GM19397 (cell line): ENCODE results near the gene CASK.
"Not testable (repeated sequence)": the region's sequence is repeated elsewhere in the genome, so short reads cannot be mapped to it uniquely, and the experiment has no call there.

Experiments used
- ATAC-seq: cut with Tn5 transposase; IDR thresholded peaks from one replicate; pipeline ENCODE4 v1.9.1; 2021; ENCODE audit warnings: mild to moderate bottlenecking, moderate library complexity; ENCODE audit not compliant: unreplicated experiment

The CASK gene

DNA sequence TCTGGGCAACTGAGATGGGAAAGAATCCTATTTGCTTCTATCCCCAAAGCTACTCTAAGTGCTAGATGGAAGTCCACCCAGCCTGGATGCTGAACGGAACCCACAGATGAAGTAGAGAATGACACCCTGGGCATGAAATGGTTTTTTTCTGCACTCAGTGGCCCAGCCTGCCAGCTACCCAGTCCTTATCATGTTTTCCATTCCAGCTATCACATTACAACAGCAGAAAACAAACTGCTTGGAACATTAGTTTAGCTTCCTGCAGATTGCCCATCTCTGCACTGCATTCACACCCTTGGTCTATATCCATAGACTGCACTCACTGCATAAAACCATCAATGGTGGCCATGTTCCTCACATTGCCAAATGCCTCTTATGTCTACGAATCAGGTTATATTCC is 397.1 kb downstream of the CASK start:
- no peak for ATAC-seq

DNA sequence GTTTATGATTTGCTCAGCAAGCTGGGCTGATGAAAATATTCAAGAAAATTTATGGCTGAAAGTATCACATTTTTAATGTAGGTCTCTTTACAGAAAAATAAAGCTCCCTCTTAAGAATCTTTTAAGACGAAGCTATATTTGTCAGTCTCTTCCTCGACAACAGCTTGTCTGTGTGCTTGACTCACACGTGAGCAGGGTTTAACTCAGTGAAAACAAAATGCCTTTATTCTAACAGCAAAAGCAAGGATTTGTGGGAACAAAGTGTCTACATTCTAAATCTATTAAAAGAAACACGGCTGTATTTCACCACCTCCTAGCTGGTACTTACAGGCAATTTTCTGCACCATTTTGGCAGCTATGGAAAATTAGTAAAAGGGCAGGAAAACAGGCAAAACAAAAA is 400.7 kb downstream of the CASK start:
- no peak for ATAC-seq

DNA sequence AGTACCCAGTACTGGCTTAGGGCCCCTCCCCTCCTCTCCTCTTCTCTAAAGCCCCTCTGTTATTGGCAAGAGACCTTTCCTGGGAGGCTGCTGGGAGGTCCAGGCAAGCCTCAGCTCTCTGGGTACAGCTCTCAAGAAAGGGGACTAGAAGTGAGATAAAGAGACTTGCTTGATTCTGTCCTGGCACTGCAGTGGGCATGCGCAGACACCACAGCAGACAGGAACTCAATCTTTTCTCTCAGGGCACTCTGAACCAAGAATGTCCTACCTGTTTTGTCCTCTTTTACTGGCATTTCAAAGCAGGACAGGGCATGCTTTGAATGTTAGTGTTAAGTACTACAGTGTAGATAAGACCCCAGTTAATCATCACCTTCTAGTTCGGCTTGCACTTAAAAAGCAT is 401.3 kb downstream of the CASK start:
- ATAC-seq, result no peak

DNA sequence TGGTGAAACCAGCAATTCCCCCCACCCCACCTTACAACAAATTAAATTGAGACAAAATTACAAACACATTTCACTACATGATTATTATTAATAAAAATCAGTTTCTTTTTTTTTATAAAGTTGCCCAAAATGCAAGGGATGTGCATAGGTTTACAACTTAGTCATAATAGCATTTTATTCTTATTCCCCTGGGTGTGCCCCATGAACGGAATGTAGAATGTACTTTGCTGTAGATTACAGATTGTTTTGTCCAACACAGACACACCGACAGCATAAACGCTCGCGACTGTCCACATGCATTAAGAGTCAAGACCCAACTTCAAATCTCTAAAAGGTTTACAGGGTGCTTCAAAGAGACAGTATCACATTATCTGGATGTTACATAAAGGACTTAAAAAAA is 403.9 kb downstream of the CASK start:
- ATAC-seq, result no peak

DNA sequence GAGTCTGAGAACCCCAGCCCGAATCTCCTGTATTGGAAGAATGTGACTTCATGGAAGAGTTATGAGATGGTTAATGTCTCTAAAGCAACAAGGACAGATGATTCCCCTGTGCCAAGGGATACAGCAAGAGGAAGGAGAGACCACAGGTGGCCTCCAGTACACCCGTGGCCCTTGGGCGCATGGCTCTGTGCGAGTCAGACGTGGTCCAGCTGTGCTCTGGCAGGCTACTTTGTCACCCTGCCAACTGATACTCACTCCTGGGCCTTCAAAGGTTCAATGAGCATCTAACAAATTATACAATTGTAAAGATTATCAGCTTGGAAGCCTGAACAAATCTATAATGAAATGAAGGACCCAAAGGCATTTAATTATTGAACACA is 404.5 kb downstream of the CASK start:
- ATAC-seq, result no peak

DNA sequence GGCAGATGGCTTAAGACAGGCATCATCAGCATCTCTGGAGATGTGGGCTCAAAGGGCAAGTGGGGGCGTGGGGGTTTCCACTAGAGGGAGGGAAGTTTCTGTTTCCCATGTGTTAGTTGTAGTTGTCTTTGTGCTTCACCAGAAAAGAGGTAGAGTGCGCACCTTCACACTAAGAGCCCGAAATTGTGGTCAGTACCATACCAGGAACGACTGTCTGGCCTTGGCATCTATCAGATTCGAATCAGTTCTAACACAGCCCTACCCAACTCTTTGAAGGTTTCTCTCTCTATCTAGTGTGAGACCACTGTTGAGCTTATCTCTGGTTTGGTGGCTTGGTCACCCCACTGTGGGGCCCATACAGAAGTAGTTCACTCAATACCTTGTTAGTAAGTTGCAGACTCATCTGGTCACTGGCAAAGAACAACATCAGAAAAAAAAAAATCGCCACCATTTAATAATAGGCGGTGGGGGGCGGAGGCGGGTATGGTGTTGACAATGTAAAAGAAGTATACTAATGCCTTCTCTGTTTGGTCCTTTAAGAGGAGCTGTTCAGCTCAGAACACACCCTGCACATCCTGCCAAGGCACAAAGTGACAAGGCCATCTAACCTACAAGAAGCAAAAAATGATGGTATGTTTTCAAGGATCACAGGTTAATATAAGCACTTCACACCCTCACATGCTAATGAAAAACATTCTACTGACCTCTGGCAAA is 405.1 kb downstream of the CASK start:
- no peak for ATAC-seq

DNA sequence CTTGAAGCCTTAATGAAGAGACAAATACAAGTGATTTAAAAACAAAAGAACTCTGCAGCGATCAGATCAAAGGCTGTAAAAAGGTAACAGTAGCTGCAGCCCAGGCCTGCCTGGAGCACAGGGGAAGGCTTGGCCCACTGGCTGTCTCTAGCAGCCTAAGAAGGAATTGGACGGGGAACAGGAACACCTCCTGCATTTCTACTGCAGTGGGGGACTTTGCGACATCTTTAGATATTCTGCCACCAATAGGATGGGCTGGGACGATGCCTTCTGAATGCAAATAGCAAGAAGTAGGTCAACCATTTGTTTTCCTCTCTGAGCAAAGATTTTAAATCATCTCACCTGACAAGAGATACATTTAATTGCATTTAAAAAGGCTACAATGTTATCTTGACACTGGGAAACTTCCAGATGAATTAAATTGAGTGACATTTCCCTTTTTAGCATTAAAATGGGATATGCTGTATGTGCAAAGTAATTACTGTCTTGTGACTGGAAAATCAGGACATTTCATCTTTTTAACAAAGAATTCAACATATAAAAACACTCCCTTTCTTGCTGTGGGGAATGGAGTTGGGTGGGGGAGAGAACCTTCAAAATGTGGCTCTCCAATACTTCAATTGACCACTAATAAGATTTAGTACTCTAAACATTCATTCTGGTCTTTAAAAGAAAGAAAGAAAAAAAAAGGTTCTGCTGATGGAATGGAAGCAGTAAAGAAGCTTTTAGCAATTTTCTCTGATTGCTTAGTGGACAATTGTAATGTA is 406.2 kb downstream of the CASK start:
- no peak for ATAC-seq

DNA sequence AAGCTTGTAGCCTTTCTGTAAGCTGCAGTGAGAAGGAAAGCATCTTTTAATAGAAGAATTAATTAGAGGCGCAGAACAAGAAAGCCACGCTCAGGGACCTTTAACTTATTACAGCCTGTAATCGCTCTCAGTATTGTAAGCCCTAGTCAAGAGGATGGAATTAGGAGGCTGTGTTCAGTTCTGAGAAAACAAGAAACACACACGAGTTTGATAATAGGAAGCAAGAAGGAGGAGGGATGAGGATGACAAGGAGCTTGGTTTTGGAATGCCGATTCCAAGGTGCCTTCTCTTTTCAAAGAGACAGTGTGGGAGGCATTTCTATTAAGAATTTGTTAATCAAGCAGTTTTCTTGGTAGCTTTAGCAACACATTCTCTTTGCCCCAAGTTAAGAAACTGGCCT is 406.9 kb downstream of the CASK start:
- no peak for ATAC-seq

DNA sequence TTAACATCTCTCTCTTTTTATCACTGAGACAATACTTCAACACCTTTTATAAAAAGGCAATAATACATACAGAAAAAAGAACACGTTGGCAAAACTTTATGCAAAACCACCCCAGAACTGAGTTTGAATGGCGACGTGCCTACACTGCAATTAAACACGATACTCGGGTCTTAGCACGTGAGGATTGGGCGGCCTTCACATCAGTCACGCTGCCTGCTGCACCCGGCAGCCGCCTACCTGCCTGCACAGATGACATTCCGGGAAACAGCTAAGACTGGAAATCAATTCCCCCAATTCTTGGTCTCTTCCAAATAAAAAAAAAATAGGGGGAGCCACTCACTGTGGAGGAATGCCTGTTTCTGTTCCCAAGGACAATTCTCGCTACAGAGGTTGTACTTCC is 408.0 kb downstream of the CASK start:
- ATAC-seq, result no peak

DNA sequence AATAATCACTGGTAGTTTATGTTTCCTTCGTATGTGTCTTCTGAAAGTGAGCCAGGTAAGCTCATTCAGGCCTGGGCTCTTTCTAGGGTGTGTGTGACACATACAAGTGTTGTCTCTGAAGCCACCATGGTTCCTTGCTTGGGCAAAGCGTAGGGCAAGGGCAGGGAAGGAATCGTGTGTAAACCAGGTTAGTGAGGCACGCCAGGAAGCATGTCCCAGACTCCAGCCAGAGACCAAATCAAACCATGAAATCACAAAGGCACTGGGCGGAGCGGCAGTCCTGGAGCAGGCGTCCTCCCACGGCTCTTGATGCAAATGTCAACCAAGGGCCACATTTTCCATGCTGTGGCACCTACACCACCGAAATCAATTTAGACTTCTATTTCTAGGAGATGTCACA is 409.2 kb downstream of the CASK start:
- ATAC-seq, result no peak

DNA sequence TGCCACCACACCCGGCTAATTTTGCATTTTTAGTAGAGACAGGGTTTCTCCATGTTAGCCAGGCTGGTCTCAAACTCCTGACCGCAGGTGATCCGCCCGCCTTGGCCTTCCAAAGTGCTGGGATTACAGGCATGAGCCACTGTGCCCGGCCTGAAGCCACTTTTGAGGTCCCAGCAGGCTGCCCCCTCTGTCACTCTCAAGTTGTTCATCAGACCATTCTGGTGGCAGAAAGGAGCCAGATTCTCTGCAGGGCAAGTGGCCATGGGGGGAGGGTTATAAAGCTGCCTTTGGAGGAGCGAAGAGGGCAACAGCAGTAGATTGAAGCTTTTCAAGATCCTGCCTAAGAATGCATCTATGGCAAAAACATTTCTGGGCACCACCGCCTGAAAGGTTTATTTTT is 410.5 kb downstream of the CASK start:
- not testable (repeated sequence) for ATAC-seq

DNA sequence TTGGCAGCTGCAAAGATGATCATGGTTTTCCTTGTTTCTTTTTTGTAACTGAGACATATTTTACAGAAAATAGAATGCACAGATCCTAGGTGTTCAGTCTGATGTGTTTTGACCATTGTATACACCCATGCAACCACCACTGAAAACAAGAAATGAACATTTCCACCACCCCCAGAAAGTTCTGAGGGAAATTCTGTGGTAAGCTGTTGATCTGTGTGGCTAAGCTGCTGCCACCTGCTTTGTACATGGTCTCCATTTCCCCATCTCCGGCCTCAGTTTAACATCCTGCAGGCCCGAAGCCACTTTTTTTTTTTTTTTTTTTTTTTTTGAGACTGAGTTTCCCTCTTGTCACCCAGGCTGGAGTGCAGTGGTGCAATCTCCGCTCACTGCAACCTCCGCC is 411.0 kb downstream of the CASK start:
- peak; percentile 82 for ATAC-seq

DNA sequence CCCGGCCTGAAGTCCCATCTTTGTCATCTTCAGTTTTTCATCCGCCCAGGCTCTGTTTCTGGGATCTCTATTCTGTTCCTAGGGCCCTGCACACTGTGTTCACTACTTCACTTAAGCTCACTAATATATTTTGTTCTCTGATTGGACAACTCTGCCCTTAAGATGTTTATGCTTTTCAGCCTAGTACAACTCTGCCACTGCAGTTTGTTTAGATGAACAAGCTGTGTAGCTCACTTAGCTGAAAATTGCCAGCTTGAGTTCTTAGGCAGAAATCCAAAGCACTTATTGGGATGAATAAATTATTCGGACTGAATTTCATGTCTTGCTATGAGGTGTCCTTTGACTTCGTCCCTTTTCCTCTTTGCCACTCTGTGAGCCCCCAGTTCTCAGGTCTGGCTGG is 415.4 kb downstream of the CASK start:
- ATAC-seq, result no peak

DNA sequence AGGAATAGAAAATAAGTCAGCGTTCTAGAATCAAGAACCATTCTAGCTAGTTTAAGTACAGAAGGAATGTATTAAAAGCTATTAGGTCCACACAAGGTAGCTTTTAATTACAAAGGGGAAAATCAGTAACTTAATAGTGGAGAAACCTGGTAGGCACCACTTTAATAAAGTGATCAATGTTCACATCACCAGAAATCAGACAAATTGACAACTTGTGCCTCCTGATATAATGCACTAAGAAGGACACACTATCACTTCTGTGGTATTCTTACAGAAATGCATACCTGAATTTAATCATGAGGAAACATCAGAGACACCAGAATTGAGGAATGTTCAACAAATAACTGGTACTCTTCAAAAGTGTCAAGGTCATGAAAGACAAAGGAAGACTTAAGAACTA is 421.4 kb downstream of the CASK start:
- no peak for ATAC-seq

DNA sequence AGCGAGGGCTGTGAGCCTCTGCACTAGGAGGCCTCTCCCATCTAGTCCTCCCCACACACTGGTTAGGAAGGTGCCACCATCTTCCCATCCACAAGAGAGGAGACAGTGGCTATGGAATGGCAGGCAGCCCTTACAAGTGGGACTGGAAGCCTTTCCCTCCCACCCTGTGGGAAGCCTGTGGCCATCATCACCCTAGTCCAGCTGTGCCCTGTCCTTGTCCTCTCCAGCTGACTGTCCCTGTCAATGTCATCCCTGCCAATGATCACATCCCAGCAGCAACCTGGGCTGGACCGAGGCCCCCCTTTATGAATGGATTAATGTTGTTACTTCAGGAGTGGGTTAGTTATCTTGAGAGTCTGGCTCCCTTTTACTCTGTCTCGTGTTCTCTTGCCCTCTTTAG is 423.4 kb downstream of the CASK start:
- no peak for ATAC-seq

DNA sequence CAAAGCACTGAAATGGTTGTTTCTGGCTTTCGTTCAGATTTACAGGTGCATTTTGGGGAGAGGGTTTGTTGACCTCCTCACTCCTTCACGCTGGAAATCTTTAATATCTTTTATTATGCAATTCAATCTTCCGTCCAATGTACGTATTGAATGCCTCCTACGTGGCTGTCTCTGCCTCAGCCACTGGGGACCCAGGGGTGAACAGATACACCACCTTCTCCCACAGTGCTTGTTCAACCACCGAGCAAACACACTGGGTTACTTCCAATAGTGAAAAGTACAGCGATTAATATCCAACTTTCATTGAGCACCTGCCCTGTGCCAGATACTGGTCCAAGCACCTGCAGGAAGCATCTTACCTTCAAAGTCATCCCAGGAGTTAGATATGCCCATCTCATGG is 424.2 kb downstream of the CASK start:
- ATAC-seq, result no peak

DNA sequence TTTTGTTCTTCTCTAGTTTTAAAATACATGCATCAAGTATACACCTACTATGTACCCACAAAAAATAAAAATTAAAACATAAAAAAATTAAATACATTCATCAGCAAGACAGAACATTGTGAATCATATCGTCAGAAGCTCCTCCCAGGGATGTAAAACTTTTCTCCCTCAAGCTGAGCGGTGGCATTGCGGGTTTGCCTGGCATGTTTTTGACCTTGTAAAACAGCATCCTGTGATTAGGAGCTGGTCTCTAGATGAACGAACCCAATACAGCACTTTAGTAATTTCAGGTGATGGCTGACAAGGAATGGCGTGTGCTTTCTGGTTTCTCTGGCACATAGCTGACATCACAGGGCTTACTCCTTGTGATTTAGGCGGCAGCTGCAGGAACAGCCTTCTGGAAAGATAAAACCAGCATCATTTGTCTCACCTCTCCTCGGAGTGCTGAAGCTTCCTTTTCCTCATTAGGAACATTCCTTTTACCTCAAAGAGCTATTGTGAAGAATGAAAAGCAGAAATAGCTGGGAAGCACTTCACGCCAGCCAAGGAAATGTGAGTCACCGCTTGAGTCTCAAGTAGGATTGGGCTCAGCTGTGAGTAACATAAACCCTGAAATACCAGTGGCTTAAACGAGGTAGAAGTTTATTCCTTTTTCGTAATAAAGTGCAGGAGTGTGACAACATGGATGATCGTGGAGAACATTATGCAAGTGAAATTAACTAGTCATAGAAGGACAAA is 431.9 kb downstream of the CASK start:
- no peak for ATAC-seq

DNA sequence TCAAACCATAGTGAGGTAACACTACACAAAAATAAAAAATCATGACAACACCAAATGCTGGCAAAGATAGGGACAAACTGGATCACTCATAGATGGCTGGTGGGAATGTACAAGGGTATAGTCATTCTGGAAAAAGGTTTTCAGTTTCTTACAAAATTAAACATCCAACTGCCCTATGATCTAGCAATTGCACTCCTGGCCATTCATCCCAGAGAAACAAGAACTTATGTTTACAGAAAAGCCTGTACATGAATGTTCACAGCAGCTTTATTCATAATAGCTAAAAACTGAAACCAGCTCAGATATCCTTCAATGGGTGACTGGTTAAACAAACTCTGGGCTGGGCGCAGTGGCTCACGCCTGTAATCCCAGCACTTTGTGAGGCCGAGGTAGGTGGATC is 432.9 kb downstream of the CASK start:
- no peak for ATAC-seq

DNA sequence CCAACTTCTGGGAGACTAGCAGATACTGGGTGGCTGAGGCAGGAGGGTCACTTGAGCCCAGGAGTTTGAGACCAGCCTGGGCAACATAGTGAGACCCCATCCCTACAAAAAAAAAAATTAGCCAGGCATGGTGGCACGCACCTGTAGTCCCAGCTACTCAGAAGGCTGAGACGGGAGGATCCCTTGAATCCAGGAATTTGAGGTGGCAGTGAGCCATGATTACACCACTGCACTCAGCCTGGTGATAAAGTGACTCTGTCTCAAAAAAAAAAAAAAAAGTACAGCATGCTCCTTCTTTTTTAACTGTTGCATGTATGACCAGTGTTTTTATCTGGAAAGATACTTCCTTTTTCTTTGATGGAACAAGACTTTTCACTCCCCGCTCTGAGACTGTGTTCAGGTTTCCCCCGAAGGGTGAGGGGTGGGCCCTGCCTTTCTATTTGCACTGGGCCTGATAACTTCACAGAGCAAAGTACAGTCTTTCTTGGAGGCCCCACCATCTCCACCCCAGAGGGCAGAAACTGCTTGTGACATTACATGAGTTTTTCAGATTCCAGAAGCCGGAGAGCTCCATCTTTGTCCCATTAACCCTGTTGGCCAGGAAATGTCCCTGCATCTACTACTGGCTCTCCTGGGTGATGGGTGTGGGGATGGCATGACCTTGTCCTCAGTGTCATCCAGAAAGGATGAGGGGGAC is 441.1 kb downstream of the CASK start:
- no peak for ATAC-seq

DNA sequence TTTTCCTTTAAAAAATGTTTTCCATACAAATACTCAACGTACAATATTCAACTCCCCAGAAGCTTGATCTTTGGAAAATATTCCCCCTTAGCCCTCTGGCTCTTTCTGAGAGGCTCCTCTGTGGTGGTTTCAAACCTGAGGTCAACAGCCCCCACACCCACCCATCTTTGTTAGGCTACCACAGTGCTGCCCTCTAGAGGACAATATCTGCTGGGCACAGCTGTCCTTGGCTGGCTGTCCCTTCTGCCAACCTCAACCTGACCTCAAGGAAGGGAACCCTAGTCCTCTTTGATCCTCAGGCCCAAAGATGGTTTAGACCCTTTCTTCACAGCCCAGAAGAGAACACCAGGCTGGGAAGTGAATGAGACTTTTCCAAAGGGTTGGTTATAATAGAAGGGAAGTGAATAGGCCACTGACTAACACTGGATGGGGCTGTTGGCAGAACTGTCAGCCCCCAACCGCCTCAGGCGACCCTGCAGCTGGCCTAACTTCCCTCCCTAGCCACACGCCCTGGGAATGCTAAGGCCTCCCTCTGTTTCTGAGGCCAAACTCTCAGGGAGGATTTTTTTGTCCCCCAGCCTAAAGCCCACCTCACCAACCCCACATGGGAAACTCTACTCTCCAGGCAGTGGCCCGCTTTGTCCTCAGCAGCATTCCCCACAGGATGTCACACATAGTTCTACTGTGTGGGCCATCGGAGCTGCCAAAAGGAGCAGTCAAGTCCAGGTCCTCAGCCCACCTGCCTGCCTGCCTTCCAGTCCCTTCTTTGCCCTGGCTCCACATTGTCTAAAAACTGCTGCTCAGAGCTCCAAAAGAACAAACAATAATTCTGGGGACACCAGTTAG is 441.9 kb downstream of the CASK start:
- no peak for ATAC-seq
